Mesendoderm (in vitro differentiated cells): Measurements from ENCODE around the gene TBC1D10A.

Experiments
- DNase-seq: peaks from one replicate; pipeline ENCODE4 v3.0.0; 2013
- H2AK5ac ChIP-seq: 2 replicates; pipeline ENCODE4 v1.6.1; 2013; ENCODE audit warnings: low read length, inconsistent platforms
- H2BK120ac ChIP-seq: 2 replicates; pipeline ENCODE4 v1.6.1; 2013; ENCODE audit warnings: low read depth, mild to moderate bottlenecking, low read length, moderate library complexity, mixed read lengths
- H2BK15ac ChIP-seq: replicated peaks from 2 replicates; pipeline ENCODE4 v1.6.1; 2013; ENCODE audit warnings: low read depth, mild to moderate bottlenecking, moderate library complexity
- H2BK5ac ChIP-seq: 2 replicates; pipeline ENCODE4 v1.6.1; 2013; ENCODE audit warnings: low read length, inconsistent platforms
- H3K18ac ChIP-seq: 2 replicates; pipeline ENCODE4 v1.6.1; 2013; ENCODE audit warnings: mild to moderate bottlenecking, low read length, mixed read lengths
- H3K23ac ChIP-seq: one replicate; pipeline ENCODE4 v1.6.1; 2013; ENCODE audit warnings: low read length
- H3K27ac ChIP-seq: 2 replicates; pipeline ENCODE4 v1.5.1; 2013; ENCODE audit warnings: low read depth, mild to moderate bottlenecking, inconsistent platforms, low read length, moderate library complexity
- H3K27me3 ChIP-seq: 2 replicates; pipeline ENCODE4 v1.6.1; 2013; ENCODE audit warnings: low read length, control low read depth, mild to moderate bottlenecking, inconsistent platforms; ENCODE audit not compliant: insufficient read depth, poor library complexity
- H3K36me3 ChIP-seq: 2 replicates; pipeline ENCODE4 v1.6.1; 2013; ENCODE audit warnings: low read length, inconsistent platforms; ENCODE audit not compliant: control insufficient read depth, insufficient read depth
- H3K4ac ChIP-seq: one replicate; pipeline ENCODE4 v1.6.1; 2013; ENCODE audit warnings: low read depth, mild to moderate bottlenecking, low read length, moderate library complexity
- H3K4me1 ChIP-seq: 2 replicates; pipeline ENCODE4 v1.6.1; 2013; ENCODE audit warnings: low read depth, low read length, inconsistent platforms; ENCODE audit not compliant: control insufficient read depth
- H3K4me2 ChIP-seq: 2 replicates; pipeline ENCODE4 v1.6.1; 2013; ENCODE audit warnings: low read length
- H3K4me3 ChIP-seq: 2 replicates; pipeline ENCODE4 v1.5.1; 2013; ENCODE audit warnings: mild to moderate bottlenecking, low read length
- H3K56ac ChIP-seq: one replicate; pipeline ENCODE4 v1.6.1; 2013; ENCODE audit warnings: low read length
- H3K79me1 ChIP-seq: 2 replicates; pipeline ENCODE4 v1.6.1; 2013; ENCODE audit warnings: low read length, inconsistent platforms
- H3K79me2 ChIP-seq: 2 replicates; pipeline ENCODE4 v1.6.1; 2013; ENCODE audit warnings: mild to moderate bottlenecking, low read length; ENCODE audit not compliant: control insufficient read depth, insufficient read depth
- H3K9ac ChIP-seq: 2 replicates; pipeline ENCODE4 v1.6.1; 2013; ENCODE audit warnings: low read length, inconsistent platforms
- H4K5ac ChIP-seq: one replicate; pipeline ENCODE4 v1.6.1; 2013; ENCODE audit warnings: low read length
- H4K8ac ChIP-seq: one replicate; pipeline ENCODE4 v1.6.1; 2013; ENCODE audit warnings: low read depth, mild to moderate bottlenecking, control low read depth, low read length, moderate library complexity
- WGBS: extraction: QIAGEN DNeasy Blood & Tissue Kit; methylation state at CpG from one replicate; pipeline ENCODE4 v1.1.7; 2013; ENCODE audit warnings: low lambda C conversion rate, missing lambda C conversion rate; ENCODE audit not compliant: insufficient coverage; ENCODE audit errors: extremely low coverage; 5-methylcytosine and 5-hydroxymethylcytosine counted together

The TBC1D10A gene

GRCh38 chr22:30312053-30312452 lies 14.7 kb downstream of the TBC1D10A start:
- no peak overlapping the region for H4K5ac ChIP-seq
- H3K56ac ChIP-seq: no peak overlapping the region
- no CpG with 5 or more reads among the region's 6 CpGs for WGBS
- H3K79me2 ChIP-seq: no peaks in the 10 kb centered on the region
- H3K4me2 ChIP-seq: no peak overlapping the region
- H2BK5ac ChIP-seq: no peak overlapping the region
- no peak overlapping the region for H2BK120ac ChIP-seq
- no peak overlapping the region for H3K4me3 ChIP-seq
- H3K27ac ChIP-seq: no peak overlapping the region
- H2AK5ac ChIP-seq: no peak overlapping the region
- no peak overlapping the region for H3K18ac ChIP-seq
- no peak overlapping the region for H4K8ac ChIP-seq
- no peaks in the 10 kb centered on the region for H3K27me3 ChIP-seq
- H3K4me1 ChIP-seq: peaks cover 3% of the 10 kb centered on the region
- no peak for DNase-seq
- no peak overlapping the region for H3K9ac ChIP-seq
- no peaks in the 10 kb centered on the region for H3K36me3 ChIP-seq
- no peaks in the 10 kb centered on the region for H3K79me1 ChIP-seq
- H3K4ac ChIP-seq: no peak overlapping the region
- no peak overlapping the region for H2BK15ac ChIP-seq
- no peak overlapping the region for H3K23ac ChIP-seq

GRCh38 chr22:30310881-30311771 lies 15.6 kb downstream of the TBC1D10A start:
- Histone ChIP-seq H3K23ac (no peak overlapping the region), H4K5ac (no peak overlapping the region), H3K79me2 (no peaks in the 10 kb centered on the region), H3K4ac (no peak overlapping the region), H3K4me2 (no peak overlapping the region), H2BK120ac (no peak overlapping the region), H3K56ac (no peak overlapping the region), H4K8ac (no peak overlapping the region), H2BK15ac (no peak overlapping the region), H2AK5ac (no peak overlapping the region), H3K79me1 (no peaks in the 10 kb centered on the region), H3K27ac (no peak overlapping the region), H3K27me3 (no peaks in the 10 kb centered on the region), H3K36me3 (no peaks in the 10 kb centered on the region), H2BK5ac (no peak overlapping the region), H3K9ac (no peak overlapping the region), H3K4me3 (no peak overlapping the region), H3K18ac (no peak overlapping the region), H3K4me1 (peaks cover 3% of the 10 kb centered on the region)
- no peak for DNase-seq
- WGBS: no CpG with 5 or more reads among the region's 8 CpGs

GRCh38 chr22:30309951-30310741 lies 16.6 kb downstream of the TBC1D10A start:
- Histone ChIP-seq H2BK120ac (no peak overlapping the region), H3K4me2 (no peak overlapping the region), H3K36me3 (no peaks in the 10 kb centered on the region), H3K9ac (no peak overlapping the region), H4K8ac (no peak overlapping the region), H2BK5ac (no peak overlapping the region), H2BK15ac (no peak overlapping the region), H3K4me1 (peaks cover 3% of the 10 kb centered on the region), H3K27me3 (no peaks in the 10 kb centered on the region), H3K79me1 (no peaks in the 10 kb centered on the region), H3K56ac (no peak overlapping the region), H3K4ac (no peak overlapping the region), H2AK5ac (no peak overlapping the region), H3K27ac (no peak overlapping the region), H3K4me3 (no peak overlapping the region), H3K23ac (no peak overlapping the region), H3K79me2 (no peaks in the 10 kb centered on the region), H4K5ac (no peak overlapping the region), H3K18ac (no peak overlapping the region)
- no peak for DNase-seq
- WGBS: no CpG with 5 or more reads among the region's 7 CpGs

GRCh38 chr22:30308518-30309230 lies 18.1 kb downstream of the TBC1D10A start:
- H4K5ac ChIP-seq: no peak overlapping the region
- no peak overlapping the region for H2BK120ac ChIP-seq
- H2BK5ac ChIP-seq: no peak overlapping the region
- no peak overlapping the region for H3K4me3 ChIP-seq
- H3K79me2 ChIP-seq: no peaks in the 10 kb centered on the region
- no peak for DNase-seq
- WGBS: no CpG with 5 or more reads among the region's 5 CpGs
- H3K27ac ChIP-seq: no peak overlapping the region
- H3K9ac ChIP-seq: no peak overlapping the region
- H3K23ac ChIP-seq: no peak overlapping the region
- no peak overlapping the region for H3K4me2 ChIP-seq
- no peak overlapping the region for H2AK5ac ChIP-seq
- no peak overlapping the region for H3K4ac ChIP-seq
- no peaks in the 10 kb centered on the region for H3K79me1 ChIP-seq
- no peaks in the 10 kb centered on the region for H3K36me3 ChIP-seq
- H3K4me1 ChIP-seq: peaks cover 3% of the 10 kb centered on the region
- no peaks in the 10 kb centered on the region for H3K27me3 ChIP-seq
- H3K56ac ChIP-seq: no peak overlapping the region
- no peak overlapping the region for H4K8ac ChIP-seq
- no peak overlapping the region for H3K18ac ChIP-seq
- H2BK15ac ChIP-seq: no peak overlapping the region

- DNase-seq: no peak
- WGBS: no CpG with 5 or more reads among the region's 2 CpGs
- no peak overlapping the region for H3K4me3 ChIP-seq
- H4K8ac ChIP-seq: no peak overlapping the region
- no peaks in the 10 kb centered on the region for H3K79me2 ChIP-seq
- H2BK5ac ChIP-seq: no peak overlapping the region
- no peak overlapping the region for H2BK15ac ChIP-seq
- H4K5ac ChIP-seq: no peak overlapping the region
- H3K27me3 ChIP-seq: no peaks in the 10 kb centered on the region
- H3K23ac ChIP-seq: no peak overlapping the region
- no peak overlapping the region for H3K9ac ChIP-seq
- no peak overlapping the region for H3K18ac ChIP-seq
- no peak overlapping the region for H2BK120ac ChIP-seq
- H3K56ac ChIP-seq: no peak overlapping the region
- no peak overlapping the region for H3K27ac ChIP-seq
- H3K4me2 ChIP-seq: no peak overlapping the region
- H3K4ac ChIP-seq: no peak overlapping the region
- no peaks in the 10 kb centered on the region for H3K36me3 ChIP-seq
- no peaks in the 10 kb centered on the region for H3K79me1 ChIP-seq
- peaks cover 3% of the 10 kb centered on the region for H3K4me1 ChIP-seq
- H2AK5ac ChIP-seq: no peak overlapping the region
Measured at GRCh38 chr22:30308093-30308492, 18.6 kb downstream of the TBC1D10A start.
